HPDE6-E6E7 (cell line): ENCODE measurements around the gene UBAP1.
"Not testable (repeated sequence)": the region's sequence is repeated elsewhere in the genome, so short reads cannot be mapped to it uniquely, and the experiment has no call there.

Source experiments
- DNase-seq: peaks from one replicate; pipeline ENCODE4 v3.0.0; 2011; ENCODE audit warnings: missing footprints; ENCODE audit errors: extremely low spot score

Gene UBAP1

GRCh38 chr9:34178436-34179212, at the start of gene UBAP1:
Gene UBAP1 (plus strand): TSS chr9:34179043. CDS start chr9:34220915, 41,872 bp downstream.
- peak; percentile 94 for DNase-seq

GRCh38 chr9:34131571-34131970, 47.3 kb upstream of the UBAP1 start:
- no peak for DNase-seq

- DNase-seq, result no peak
Observed at GRCh38 chr9:34133436-34133949, 45.4 kb upstream of the UBAP1 start.

- no peak for DNase-seq
Observed at GRCh38 chr9:34134521-34134920, 44.3 kb upstream of the UBAP1 start.

GRCh38 chr9:34138644-34139043, 40.2 kb upstream of the UBAP1 start:
- DNase-seq, result not testable (repeated sequence)

GRCh38 chr9:34139477-34140146, 39.2 kb upstream of the UBAP1 start:
- DNase-seq, result peak; percentile 41

GRCh38 chr9:34140853-34141252, 38.0 kb upstream of the UBAP1 start:
- DNase-seq, result no peak

GRCh38 chr9:34143116-34143515, 35.7 kb upstream of the UBAP1 start:
- no peak for DNase-seq

GRCh38 chr9:34145165-34145564, 33.7 kb upstream of the UBAP1 start:
- DNase-seq, result no peak

GRCh38 chr9:34151398-34151797, 27.4 kb upstream of the UBAP1 start:
- DNase-seq, result no peak

GRCh38 chr9:34154057-34154456, 24.8 kb upstream of the UBAP1 start:
- no peak for DNase-seq

GRCh38 chr9:34157318-34157717, 21.5 kb upstream of the UBAP1 start:
- no peak for DNase-seq

GRCh38 chr9:34157898-34158297, 20.9 kb upstream of the UBAP1 start:
- DNase-seq, result no peak

GRCh38 chr9:34158362-34158869, 20.4 kb upstream of the UBAP1 start:
- DNase-seq, result peak; percentile 86

- DNase-seq, result peak; percentile 29
Observed at GRCh38 chr9:34163434-34163833, 15.4 kb upstream of the UBAP1 start.

GRCh38 chr9:34169125-34169524, 9.7 kb upstream of the UBAP1 start:
- DNase-seq, result no peak

- DNase-seq, result no peak
Observed at GRCh38 chr9:34170237-34170991, 8.4 kb upstream of the UBAP1 start.

- no peak for DNase-seq
Observed at GRCh38 chr9:34171753-34172535, 6.9 kb upstream of the UBAP1 start.

GRCh38 chr9:34176089-34176488, 2.8 kb upstream of the UBAP1 start:
- peak; percentile 79 for DNase-seq

GRCh38 chr9:34177593-34178435, 1.0 kb upstream of the UBAP1 start:
- DNase-seq, result no peak
